ENCODE measurements around the gene CIB4.

Gene CIB4

DNA sequence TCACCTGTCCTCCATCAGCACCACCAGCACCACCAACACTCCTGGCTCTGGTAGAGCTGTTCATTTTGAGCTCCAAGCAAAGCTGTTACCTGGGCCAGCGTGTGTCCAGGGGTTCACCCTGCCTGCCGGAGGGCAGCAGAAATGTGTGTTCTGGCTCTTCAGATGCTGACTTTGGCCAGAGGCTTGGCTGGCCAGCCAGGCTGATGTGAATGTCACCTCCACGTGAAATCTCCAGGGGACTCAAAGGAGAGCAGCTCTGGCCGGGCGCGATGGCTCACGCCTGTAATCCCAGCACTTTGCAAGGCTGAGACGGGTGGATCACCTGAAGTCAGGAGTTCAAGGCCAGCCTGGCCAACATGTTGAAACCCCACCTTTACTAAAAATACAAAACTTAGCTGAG, 33.5 kb downstream of the CIB4 start:
- DNase-seq (ENCODE audit: low read depth, low spot score): no peak

DNA sequence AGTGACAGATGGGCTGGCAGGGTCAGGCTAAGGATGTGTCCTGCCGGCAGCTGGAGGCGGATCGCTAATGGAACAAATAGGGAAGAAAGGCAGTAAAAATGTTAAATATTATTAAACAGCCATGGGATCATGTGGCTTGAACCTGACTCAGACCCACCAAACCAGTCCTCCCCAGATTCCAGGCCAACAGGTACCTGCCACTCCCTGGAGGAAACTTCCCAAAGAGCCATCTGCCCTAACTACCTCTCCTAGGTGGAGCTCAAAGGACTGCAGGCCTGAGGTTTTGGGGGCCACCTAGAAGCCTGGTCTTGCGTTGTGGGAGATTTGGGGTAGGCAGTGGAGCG, 34.3 kb downstream of the CIB4 start:
- no peak for DNase-seq (ENCODE audit: low read depth, low spot score)

DNA sequence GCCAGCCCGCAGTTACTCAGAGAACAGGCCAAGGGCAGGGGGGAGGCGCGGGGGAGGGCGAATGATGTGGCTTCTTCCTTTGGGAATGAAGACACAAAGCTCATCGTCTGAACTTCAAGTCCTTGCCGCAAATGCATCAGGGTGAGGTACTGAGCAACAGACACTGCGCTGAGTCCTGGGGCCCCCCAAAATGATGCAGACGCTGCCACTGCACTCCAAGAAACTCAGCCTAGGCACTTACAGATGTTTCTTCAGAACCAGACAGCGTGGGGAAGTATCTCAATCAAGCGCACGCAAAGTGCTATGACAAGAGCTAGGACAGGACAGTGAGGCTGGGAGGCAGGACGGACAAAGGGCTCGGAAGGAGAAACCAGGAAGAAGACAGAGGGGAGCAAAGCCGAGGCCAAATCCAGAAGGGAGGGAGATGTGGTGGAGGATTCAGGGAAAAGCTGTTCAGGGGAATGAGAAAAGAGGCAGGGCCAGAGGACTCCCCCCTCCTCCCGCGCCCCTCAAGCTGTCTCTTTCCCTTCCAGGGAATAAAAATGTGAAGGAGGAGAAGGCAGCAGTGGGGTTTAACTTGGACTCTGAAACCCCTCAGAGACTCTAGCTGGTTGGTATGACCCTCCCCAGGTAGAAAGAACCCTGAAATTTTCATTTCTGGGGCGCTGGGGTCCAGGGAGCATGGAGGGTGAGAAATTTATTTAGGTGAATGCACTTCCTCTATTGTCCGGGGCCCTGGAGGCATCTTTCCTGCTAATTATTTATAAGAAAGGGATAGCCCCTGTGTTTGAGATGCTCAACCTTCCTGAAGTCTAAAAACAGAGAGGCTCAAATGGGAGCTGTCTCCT, 34.9 kb downstream of the CIB4 start:
- DNase-seq (ENCODE audit: low read depth, low spot score): no peak

DNA sequence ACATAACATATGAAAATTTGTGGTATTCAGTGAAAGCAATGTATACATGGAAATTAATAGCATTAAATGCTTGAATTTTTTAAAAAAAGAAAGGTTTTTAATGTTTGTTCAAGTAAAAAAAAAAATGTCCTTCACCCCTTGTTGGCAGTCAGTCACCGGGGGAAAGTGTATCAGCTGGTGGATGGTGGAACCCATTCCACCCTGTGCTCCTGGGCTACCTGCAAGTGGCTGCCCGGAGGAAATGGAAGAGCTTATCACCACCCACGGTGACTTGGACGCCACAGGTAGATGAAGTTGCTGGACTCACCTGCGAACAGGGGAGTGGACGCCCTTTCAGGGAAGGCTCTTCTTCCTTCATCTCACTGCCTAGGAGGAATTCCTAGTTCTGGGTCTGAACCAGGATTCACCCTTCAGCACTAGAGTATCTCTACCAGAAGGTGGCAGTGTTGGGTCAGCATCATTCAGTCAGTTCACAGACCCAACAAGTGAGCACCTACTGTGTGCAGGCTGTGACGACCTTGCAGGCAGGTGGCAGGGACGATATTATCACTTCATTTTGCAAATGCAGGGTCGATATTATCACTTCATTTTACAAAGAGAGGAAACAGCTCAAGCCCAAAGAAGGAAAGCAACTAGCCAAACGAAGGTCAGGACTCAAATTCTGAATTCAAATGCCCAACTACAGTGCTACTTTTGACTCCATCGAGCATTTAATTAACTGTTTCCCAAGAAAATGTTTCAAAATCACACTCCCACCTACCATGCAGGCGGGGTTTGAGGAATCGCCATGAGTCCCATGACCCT, 35.8 kb downstream of the CIB4 start:
- peak; percentile 72 for DNase-seq (ENCODE audit: low read depth, low spot score)

- DNase-seq (ENCODE audit: low read depth, low spot score): no peak
Observed at GRCh38 chr2:26602575-26602974, 38.6 kb downstream of the CIB4 start.

DNA sequence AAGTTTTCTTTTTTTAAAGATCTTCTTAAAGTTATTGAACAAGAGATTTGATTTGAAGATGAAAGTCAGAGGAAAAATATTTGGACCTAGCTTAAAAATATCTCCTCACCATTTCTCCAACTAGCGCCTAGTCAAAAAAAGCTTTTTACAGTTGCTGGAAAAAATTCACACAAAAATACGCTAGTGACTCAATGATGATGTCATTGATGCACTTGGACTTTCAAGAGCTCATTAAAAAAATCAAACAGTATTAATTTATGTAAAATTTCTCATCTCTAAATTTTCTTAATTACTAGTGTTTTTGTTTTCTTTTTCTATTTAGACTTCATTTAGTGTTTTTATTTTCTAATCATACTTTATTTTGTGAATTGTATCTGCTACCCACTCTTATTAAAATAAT, 41.8 kb downstream of the CIB4 start:
- no peak for DNase-seq (ENCODE audit: low read depth, low spot score)

DNA sequence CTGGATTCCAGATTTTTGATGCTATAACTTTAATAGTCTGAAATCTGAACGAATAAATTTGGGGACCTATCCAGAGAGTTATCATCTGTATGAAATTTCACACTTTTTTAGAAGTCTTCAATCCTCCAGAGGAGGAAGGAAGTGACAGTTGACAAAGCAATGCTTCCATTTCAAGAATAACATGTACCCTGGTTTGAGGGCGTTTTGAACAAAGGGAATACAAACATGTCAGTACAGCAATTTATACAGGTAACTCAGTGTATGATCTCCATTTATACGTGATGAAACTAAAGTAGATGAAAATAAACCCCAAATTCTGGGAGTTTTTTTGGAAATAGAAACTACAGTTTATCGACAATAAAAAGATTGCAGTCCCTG, 42.2 kb downstream of the CIB4 start:
- DNase-seq (ENCODE audit: low read depth, low spot score): no peak

GRCh38 chr2:26598336-26598995, 42.7 kb downstream of the CIB4 start:
- no peak for DNase-seq (ENCODE audit: low read depth, low spot score)

GRCh38 chr2:26597197-26597596, 44.0 kb downstream of the CIB4 start:
- no peak for DNase-seq (ENCODE audit: low read depth, low spot score)

- DNase-seq (ENCODE audit: low read depth, low spot score): no peak
Observed at GRCh38 chr2:26595146-26595545, 46.0 kb downstream of the CIB4 start.

- no peak for DNase-seq (ENCODE audit: low read depth, low spot score)
Observed at GRCh38 chr2:26591619-26592505, 49.3 kb downstream of the CIB4 start.

DNA sequence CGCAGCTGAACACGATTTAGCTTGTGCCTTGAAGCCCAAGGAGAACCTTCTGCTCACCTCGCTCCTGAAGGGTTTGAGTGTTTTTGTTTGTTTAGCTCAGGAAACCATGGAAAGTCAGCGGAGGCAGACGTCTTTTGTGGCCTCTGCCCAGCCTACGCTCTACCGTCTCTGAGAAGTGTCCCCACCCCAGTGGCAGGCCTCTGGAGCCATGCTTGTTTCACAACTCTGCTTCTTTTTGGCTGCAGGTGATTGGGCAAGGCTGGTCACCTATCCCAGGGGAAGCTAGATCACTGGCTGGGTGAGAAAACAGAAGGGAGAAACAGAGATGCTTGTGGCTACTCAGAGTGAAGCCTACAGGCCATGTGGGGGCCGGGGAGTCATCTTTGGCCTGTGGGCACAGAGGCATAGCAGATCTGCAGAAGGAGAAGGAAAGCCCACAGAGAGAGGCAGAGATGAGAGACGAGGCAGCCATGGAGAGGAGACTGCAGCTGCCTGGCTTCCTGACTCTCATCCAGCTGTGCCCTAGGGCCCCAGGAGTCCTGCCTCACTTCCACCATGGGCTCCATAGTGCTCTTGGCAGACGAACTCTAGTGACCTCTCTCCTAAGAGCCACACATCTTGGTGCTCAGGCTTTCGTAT, 50.1 kb downstream of the CIB4 start:
- no peak for DNase-seq (ENCODE audit: low read depth, low spot score)

DNA sequence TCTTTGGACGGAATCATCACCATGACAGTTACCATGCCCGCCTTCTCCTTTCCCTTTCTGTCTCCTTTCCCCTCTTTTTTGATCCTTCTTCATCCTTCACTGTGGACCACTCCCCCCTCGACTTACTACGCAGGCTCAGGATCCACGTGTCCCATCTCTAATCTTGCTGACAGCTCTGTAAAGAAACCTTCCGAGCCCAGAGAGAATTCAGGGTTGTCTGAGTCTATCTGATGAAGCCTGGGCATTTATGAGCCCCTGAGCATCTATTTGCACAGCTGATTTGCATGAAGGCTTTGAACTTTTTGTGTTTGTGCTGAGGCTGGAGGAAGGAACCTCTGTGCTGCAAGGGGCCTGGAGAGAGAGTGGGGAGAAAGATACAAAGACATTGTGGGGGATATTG, 50.7 kb downstream of the CIB4 start:
- DNase-seq (ENCODE audit: low read depth, low spot score): no peak

DNA sequence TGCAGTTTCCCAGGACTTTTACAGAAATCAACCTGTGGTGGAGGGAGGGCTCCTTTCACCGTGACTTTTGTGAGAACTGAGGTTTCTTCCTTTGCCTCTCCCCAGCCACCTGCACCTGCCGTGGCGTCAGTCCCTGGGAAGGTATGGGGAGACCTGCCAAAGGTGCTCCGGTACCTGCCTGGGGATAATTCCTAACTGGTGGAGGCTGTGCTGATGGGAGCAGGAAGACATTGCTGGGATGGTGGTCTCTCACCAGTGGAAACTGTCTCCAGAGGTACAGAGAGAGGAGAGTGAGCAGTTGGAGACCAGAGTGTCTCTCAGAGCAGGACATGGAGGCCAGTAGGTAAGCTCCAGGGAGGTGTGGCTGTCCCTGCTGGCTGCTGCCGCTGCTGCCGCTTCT, 52.6 kb downstream of the CIB4 start:
- DNase-seq (ENCODE audit: low read depth, low spot score): no peak

DNA sequence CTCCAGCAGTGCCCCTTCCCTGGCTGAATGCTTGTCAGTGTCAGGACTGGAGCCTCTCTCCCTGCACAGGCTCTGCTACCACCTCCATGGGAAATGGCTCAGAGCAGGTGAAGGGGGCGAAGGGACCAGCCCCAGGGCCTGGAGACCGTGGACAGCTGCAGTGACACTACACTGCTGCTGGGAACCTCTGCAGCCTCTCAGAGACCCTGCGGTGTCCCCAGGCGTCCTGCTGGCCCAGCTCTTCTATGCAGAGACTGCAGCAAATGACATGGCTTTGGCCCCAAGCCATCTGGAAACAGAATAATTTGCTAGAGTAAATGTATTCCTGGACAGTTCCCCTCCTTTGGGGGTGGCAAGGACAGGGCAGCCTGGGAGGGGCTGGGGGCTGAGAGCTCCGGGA, 53.2 kb downstream of the CIB4 start:
- no peak for DNase-seq (ENCODE audit: low read depth, low spot score)

GRCh38 chr2:26585966-26586365, 55.2 kb downstream of the CIB4 start:
- DNase-seq (ENCODE audit: low read depth, low spot score): no peak

DNA sequence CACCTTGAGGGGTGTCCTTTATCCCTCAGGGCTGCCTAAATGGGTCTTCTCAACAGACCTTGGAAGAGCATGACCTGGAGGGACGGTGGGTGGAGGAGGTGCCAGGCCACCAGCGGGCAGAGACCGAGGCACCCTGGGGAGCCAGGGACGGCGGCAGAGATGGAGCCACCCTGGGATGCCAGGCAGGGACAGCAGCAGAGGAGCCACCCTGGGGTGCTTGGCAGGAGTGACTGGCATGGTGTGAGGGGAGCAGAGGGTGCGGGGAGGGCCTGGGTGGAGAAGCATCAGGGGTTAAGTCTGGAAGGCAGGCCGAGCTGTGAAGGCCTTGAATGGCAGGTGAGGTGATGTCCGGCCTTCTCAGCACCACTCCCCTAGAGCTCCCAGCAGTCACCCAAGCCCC, 56.1 kb downstream of the CIB4 start:
- no peak for DNase-seq (ENCODE audit: low read depth, low spot score)

GRCh38 chr2:26584656-26585055, 56.5 kb downstream of the CIB4 start:
- no peak for DNase-seq (ENCODE audit: low read depth, low spot score)

GRCh38 chr2:26584191-26584590, 57.0 kb downstream of the CIB4 start:
- no peak for DNase-seq (ENCODE audit: low read depth, low spot score)

DNA sequence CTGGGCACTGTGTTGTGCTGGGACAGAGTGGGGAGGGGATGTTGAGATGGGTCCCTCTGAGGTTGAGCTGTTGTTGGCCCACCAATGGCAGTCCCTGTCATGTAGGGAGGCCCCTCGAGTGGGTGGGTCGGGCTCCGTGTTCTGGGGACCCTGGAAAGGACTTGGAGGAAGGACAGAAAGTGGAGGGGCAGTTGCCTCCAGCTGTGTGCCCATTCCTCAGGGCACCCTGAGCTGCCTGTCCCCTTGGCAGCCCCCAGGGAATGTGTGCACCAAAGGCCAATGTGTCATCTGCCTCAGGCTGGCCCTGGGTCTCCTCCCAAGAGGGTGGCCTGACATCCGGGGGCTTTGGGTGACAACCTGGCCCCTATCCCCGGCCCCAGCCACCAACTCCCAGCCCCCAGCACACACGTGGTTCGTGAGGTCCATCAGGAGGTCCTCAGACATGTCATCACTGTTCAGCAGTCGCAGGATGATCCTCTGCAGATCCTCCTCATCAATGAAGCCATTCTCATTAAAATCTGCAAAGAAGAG, 57.7 kb downstream of the CIB4 start:
- DNase-seq (ENCODE audit: low read depth, low spot score): no peak

- no peak for DNase-seq (ENCODE audit: low read depth, low spot score)
Observed at GRCh38 chr2:26582890-26583289, 58.3 kb downstream of the CIB4 start.
